NB4 (cell line): ENCODE measurements around the gene GRIK1.
A peak's percentile ranks its signal among the peaks of the same experiment; 100 is the strongest.

ENCODE experiments used
- DNase-seq: peaks from one replicate; pipeline ENCODE4 v3.0.0; 2010; ENCODE audit warnings: low read depth
- H3K4me3 ChIP-seq: one replicate; pipeline ENCODE4 v1.5.1; 2011; ENCODE audit warnings: mild to moderate bottlenecking, low read depth, low read length, moderate library complexity
- MYC ChIP-seq: IDR thresholded peaks from 2 replicates; pipeline ENCODE4 v1.6.1; 2011; ENCODE audit warnings: low read depth, low read length
- POLR2A ChIP-seq: IDR thresholded peaks from 2 replicates; pipeline ENCODE4 v1.6.1; 2011; ENCODE audit warnings: mild to moderate bottlenecking; ENCODE audit not compliant: insufficient read length; ENCODE audit errors: extremely low read depth
- TF ChIP-seq, protein P1 (sequence below): IDR thresholded peaks from 2 replicates; pipeline ENCODE4 v1.6.1; 2011; ENCODE audit warnings: low read depth, low read length
- TF ChIP-seq, protein P2 (sequence below): IDR thresholded peaks from one replicate; pipeline ENCODE4 v1.5.1; 2012; ENCODE audit warnings: low read depth, low read length

The GRIK1 gene

DNA sequence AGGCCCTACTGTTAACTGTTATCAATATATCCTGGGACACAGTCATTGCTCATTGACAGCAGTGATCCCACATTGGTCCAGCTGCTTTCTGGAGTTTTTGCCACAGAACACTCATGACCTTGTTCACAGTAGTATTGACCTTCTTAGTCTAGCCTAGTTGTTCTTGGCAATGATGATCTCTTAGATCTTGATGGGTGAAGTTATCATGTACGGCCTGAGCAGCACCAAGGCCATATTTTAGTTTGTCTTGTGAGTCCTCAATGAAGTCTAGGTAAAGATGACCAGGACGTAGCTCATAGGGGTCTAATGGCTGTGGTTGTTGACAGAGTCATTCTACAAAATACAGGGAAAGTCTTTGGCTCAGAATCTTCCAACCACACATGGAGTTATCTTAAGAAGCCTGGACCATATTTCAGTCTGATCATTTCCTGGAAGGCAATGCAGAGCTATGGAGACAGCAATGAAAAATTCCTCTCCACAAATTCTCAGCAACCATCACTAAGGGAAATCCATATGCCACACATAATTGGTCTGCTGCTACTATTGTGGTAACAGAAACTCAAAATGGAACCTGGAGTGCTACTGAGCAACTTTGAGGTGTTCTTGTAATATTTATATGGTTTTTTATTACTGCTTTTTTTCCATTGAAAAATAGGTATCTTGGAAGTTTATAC lies 279.6 kb downstream of the GRIK1 start:
- no peak overlapping the region for H3K4me3 ChIP-seq
- no peak for DNase-seq
- TF ChIP-seq, protein P1, sequence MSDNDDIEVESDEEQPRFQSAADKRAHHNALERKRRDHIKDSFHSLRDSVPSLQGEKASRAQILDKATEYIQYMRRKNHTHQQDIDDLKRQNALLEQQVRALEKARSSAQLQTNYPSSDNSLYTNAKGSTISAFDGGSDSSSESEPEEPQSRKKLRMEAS: no peak
- no peak for TF ChIP-seq MYC
- no peak for TF ChIP-seq POLR2A
- TF ChIP-seq, protein P2, sequence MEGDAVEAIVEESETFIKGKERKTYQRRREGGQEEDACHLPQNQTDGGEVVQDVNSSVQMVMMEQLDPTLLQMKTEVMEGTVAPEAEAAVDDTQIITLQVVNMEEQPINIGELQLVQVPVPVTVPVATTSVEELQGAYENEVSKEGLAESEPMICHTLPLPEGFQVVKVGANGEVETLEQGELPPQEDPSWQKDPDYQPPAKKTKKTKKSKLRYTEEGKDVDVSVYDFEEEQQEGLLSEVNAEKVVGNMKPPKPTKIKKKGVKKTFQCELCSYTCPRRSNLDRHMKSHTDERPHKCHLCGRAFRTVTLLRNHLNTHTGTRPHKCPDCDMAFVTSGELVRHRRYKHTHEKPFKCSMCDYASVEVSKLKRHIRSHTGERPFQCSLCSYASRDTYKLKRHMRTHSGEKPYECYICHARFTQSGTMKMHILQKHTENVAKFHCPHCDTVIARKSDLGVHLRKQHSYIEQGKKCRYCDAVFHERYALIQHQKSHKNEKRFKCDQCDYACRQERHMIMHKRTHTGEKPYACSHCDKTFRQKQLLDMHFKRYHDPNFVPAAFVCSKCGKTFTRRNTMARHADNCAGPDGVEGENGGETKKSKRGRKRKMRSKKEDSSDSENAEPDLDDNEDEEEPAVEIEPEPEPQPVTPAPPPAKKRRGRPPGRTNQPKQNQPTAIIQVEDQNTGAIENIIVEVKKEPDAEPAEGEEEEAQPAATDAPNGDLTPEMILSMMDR: no peak

- TF ChIP-seq POLR2A (no peak), MYC (no peak)
- TF ChIP-seq, protein P2: no peak
- TF ChIP-seq, protein P1: no peak
- H3K4me3 ChIP-seq: no peak overlapping the region
- DNase-seq: no peak
Observed at GRCh38 chr21:29658934-29659203, 280.9 kb downstream of the GRIK1 start.

GRCh38 chr21:29658177-29658933 lies 281.4 kb downstream of the GRIK1 start:
- no peak overlapping the region for H3K4me3 ChIP-seq
- TF ChIP-seq POLR2A (no peak), MYC (no peak)
- TF ChIP-seq, protein P1: no peak
- TF ChIP-seq, protein P2: no peak
- no peak for DNase-seq

GRCh38 chr21:29657240-29657989 lies 282.4 kb downstream of the GRIK1 start:
- peak; percentile 6 for DNase-seq
- no peak overlapping the region for H3K4me3 ChIP-seq
- no peak for TF ChIP-seq MYC
- TF ChIP-seq, protein P2: no peak
- TF ChIP-seq, protein P1: no peak

GRCh38 chr21:29656504-29657239 lies 283.1 kb downstream of the GRIK1 start:
- DNase-seq: peak; percentile 91
- TF ChIP-seq, protein P2: no peak
- TF ChIP-seq POLR2A (no peak), MYC (peak; percentile 50)
- TF ChIP-seq, protein P1: peak; percentile 24; the same call in 1 of the 2 replicates
- no peak overlapping the region for H3K4me3 ChIP-seq
